Esophagus muscularis mucosa (tissue), 4 donors: ENCODE measurements around the gene ARID3C. TPM values are rescaled to one million over a fixed set of nuclear protein-coding genes. Genes with fewer than 3 reads are reported as not detected.

ENCODE experiments used
- DNase-seq: peaks from one replicate; pipeline ENCODE4 v3.0.0-alpha.2; 2017; ENCODE audit errors: extremely low spot score
- H3K27ac ChIP-seq, 4 donors: fragments of 200-600 bp; sonication (generic); replicated peaks in 1 of 4; 1 replicate in 3 of 4; 2 replicates in 1 of 4; pipeline ENCODE4 v1.5.1; 2016 to 2019; ENCODE audit warnings: mild to moderate bottlenecking in 1 of 4
- H3K27me3 ChIP-seq, 4 donors: fragments of 200-600 bp; sonication (generic); one replicate each; pipeline versions ENCODE4 v1.5.1 to v1.6.0; 2016 to 2019
- H3K36me3 ChIP-seq, 4 donors: fragments of 200-600 bp; sonication (generic); one replicate each; pipeline ENCODE4 v1.5.1; 2016 to 2019
- H3K4me1 ChIP-seq, 4 donors: fragments of 200-600 bp; sonication (generic); one replicate each; pipeline ENCODE4 v1.5.1; 2016 to 2019
- H3K4me3 ChIP-seq, 4 donors: fragments of 200-600 bp; sonication (generic); 1 replicate in 2 of 4; 2 replicates in 2 of 4; pipeline ENCODE4 v1.5.1; 2016 to 2019; ENCODE audit warnings: mild to moderate bottlenecking in 4 of 4, moderate library complexity in 1 of 4
- H3K9me3 ChIP-seq, 4 donors: fragments of 200-600 bp; sonication (generic); 1 replicate in 3 of 4; 2 replicates in 1 of 4; pipeline ENCODE4 v1.5.1; 2016 to 2019
- CTCF ChIP-seq, 3 experiments: fragments of 200-600 bp in 2 of 3; fragments of 450-650 bp in 1 of 3; sonication (generic) in 2 of 3; IDR thresholded peaks; one replicate each; pipeline ENCODE4 v1.5.1; 2017 to 2019; ENCODE audit warnings: antibody characterized with exemption in 3 of 3, mild to moderate bottlenecking in 2 of 3, moderate library complexity in 1 of 3
- EP300 ChIP-seq: sonication (generic); formaldehyde crosslinking; IDR thresholded peaks from one replicate; pipeline ENCODE4 v1.6.1; 2017; ENCODE audit warnings: antibody characterized with exemption
- POLR2A ChIP-seq: fragments of 450-650 bp; IDR thresholded peaks from one replicate; pipeline ENCODE4 v1.6.1; 2017; ENCODE audit warnings: antibody characterized with exemption, moderate library complexity, mild to moderate bottlenecking, low read depth
- POLR2AphosphoS5 ChIP-seq, 2 donors: sonication (generic); formaldehyde crosslinking; IDR thresholded peaks; one replicate each; pipeline ENCODE4 v1.6.1; 2017; ENCODE audit warnings: antibody characterized with exemption in 2 of 2
- WGBS: methylation state at CpG from one replicate; pipeline ENCODE4 v1.1.5; 2018; 5-methylcytosine and 5-hydroxymethylcytosine counted together
- intact Hi-C: fragments of 100-400 bp; cut with DNase I; formaldehyde crosslinking; loops from one replicate; pipeline ENCODE4 v1.15.1; 2023
- small RNA-seq, 3 donors: library from RNA; depleted of rRNA; stranded (forward); fragments of <200 nt; gene quantifications; one replicate each; pipeline ENCODE3, GENCODE V24; 2016
- total RNA-seq, 4 donors: library from RNA; depleted of rRNA; stranded (reverse); fragments of >200 nt; gene quantifications; one replicate each; pipeline versions ENCODE4 v1.1.0 to v1.2.1, GENCODE V29; 2016

Gene ARID3C
- total RNA-seq, 4 donors from 2014 or later = not detected

- Histone ChIP-seq H3K36me3 (no peaks in the 10 kb centered on the region), H3K27me3 (peaks cover 0 to 41% (median 0%) of the 10 kb centered on the region in 4 donors), H3K27ac (no peak overlapping the region), H3K9me3 (no peaks in the 10 kb centered on the region), H3K4me1 (peaks cover 0 to 32% (median 16%) of the 10 kb centered on the region in 4 donors), H3K4me3 (no peak overlapping the region)
- TF ChIP-seq POLR2A (no peak), CTCF (IDR thresholded peaks at IDR 0.05) (no peak), EP300 (no peak), POLR2AphosphoS5 (IDR thresholded peaks at IDR 0.05) (no peak)
- intact Hi-C loops = no loop called here
- 61% methylated on average over 12 of the region's 12 CpGs for WGBS
- no peak for DNase-seq
Observed at GRCh38 chr9:34571481-34571810, 57.4 kb downstream of the ARID3C start.

Small RNA genes within 50 kb of the gene (small RNA-seq; reads per million reads assigned to genes)
- gene CCL27 = 0 reads per million in 3 donors

Other genes with a start within 250 kb of the ARID3C start
- 10 to 100 TPM; 12.6 to 19.2 (median 17.0) TPM for gene FAM219A, start 170.5 kb downstream of the ARID3C start, total RNA-seq
- not detected for gene DNAI1, start 170.3 kb downstream of the ARID3C start, total RNA-seq
- 1 to 10 TPM in 2 of 4 donors, under 1 TPM in 1, not detected in 1; 0.50 to 2.0 (median 1.1) TPM for gene ENHO, start 106.1 kb downstream of the ARID3C start, total RNA-seq
- gene CNTFR, start 39.3 kb downstream of the ARID3C start, total RNA-seq = 1 to 10 TPM; 1.2 to 3.8 (median 2.7) TPM
- gene RPP25L, start 17.0 kb downstream of the ARID3C start, total RNA-seq = 10 to 100 TPM; 11.6 to 26.7 (median 20.2) TPM
- gene DCTN3, start 8.6 kb downstream of the ARID3C start, total RNA-seq = 100 to 1,000 TPM; 104 to 129 (median 113) TPM
- 10 to 100 TPM; 73.4 to 90.3 (median 83.9) TPM for gene SIGMAR1, start 8.7 kb upstream of the ARID3C start, total RNA-seq
- 10 to 100 TPM; 15.9 to 34.7 (median 22.9) TPM for gene GALT, start 17.6 kb upstream of the ARID3C start, total RNA-seq
- gene IL11RA, start 23.1 kb upstream of the ARID3C start, total RNA-seq = 10 to 100 TPM; 33.0 to 40.2 (median 33.9) TPM
- gene CCL27, start 33.6 kb upstream of the ARID3C start, total RNA-seq = not detected
- gene CCL19, start 62.2 kb upstream of the ARID3C start, total RNA-seq = under 1 TPM in 2 of 4 donors, not detected in 2; 0.57 to 0.71 TPM
- 100 to 1,000 TPM in 2 of 4 donors, 10 to 100 TPM in 2; 53.6 to 271 (median 119) TPM for gene CCL21, start 81.1 kb upstream of the ARID3C start, total RNA-seq